Amygdala (tissue), 56 donors: ENCODE measurements around the gene LPAR6.
"Not testable (repeated sequence)": the region's sequence is repeated elsewhere in the genome, so short reads cannot be mapped to it uniquely, and the experiment has no call there.

ENCODE experiments used
- DNase-seq, 56 donors: peaks; one replicate each; lab custom pipeline; 2025; lab: John Stamatoyannopoulos, UW

Gene LPAR6

GRCh38 chr13:48412881-48413351 is at the start of gene LPAR6:
Gene LPAR6 (minus strand): TSS chr13:48413113. CDS start chr13:48412423, 690 bp downstream.
- no peak for DNase-seq

GRCh38 chr13:48457578-48458242 is 44.8 kb upstream of the LPAR6 start:
- DNase-seq: no peak

GRCh38 chr13:48456546-48456945 is 43.6 kb upstream of the LPAR6 start:
- no peak for DNase-seq

- DNase-seq: not testable (repeated sequence)
These were observed 38.3 kb upstream of the LPAR6 start for GRCh38 chr13:48451196-48451595.

GRCh38 chr13:48449656-48450055 is 36.7 kb upstream of the LPAR6 start:
- DNase-seq: no peak

GRCh38 chr13:48448959-48449614 is 36.2 kb upstream of the LPAR6 start:
- DNase-seq: no peak

- DNase-seq: no peak
These were observed 35.5 kb upstream of the LPAR6 start for GRCh38 chr13:48448285-48448958.

GRCh38 chr13:48446464-48446863 is 33.6 kb upstream of the LPAR6 start:
- no peak for DNase-seq

GRCh38 chr13:48443442-48444208 is 30.7 kb upstream of the LPAR6 start:
- no peak for DNase-seq

- DNase-seq: peak in 9 of 56 donors; percentile 4 to 62 (median 14)
These were observed 24.5 kb upstream of the LPAR6 start for GRCh38 chr13:48437371-48437770.

- no peak for DNase-seq
These were observed 23.9 kb upstream of the LPAR6 start for GRCh38 chr13:48436661-48437288.

- DNase-seq: no peak
These were observed 21.3 kb upstream of the LPAR6 start for GRCh38 chr13:48434200-48434599.

- no peak for DNase-seq
These were observed 19.2 kb upstream of the LPAR6 start for GRCh38 chr13:48431987-48432615.

- no peak for DNase-seq
These were observed 18.5 kb upstream of the LPAR6 start for GRCh38 chr13:48431431-48431830.

GRCh38 chr13:48429886-48430285 is 17.0 kb upstream of the LPAR6 start:
- DNase-seq: no peak

- DNase-seq: no peak
These were observed 16.1 kb upstream of the LPAR6 start for GRCh38 chr13:48429036-48429435.

- DNase-seq: peak in 3 of 56 donors; percentile 21 to 67 (median 34)
These were observed 13.9 kb upstream of the LPAR6 start for GRCh38 chr13:48426755-48427298.

- no peak for DNase-seq
These were observed 13.1 kb upstream of the LPAR6 start for GRCh38 chr13:48426052-48426451.

- no peak for DNase-seq
These were observed 11.3 kb upstream of the LPAR6 start for GRCh38 chr13:48424212-48424611.
